Activated naive CD8-positive, alpha-beta T cell treated with anti-CD3 and anti-CD28 coated beads, Interleukin-2, amount 50 U/mL, for 16 hours (primary cell): Measurements from ENCODE around the gene RPL35A.

Experiments
- DNase-seq: peaks from one replicate; pipeline ENCODE4 v3.0.0-alpha.2; 2020; ENCODE audit warnings: low read depth, low spot score

RPL35A gene

GRCh38 chr3:197996855-197997254 lies 46.9 kb downstream of the RPL35A start:
- DNase-seq = no peak

DNA sequence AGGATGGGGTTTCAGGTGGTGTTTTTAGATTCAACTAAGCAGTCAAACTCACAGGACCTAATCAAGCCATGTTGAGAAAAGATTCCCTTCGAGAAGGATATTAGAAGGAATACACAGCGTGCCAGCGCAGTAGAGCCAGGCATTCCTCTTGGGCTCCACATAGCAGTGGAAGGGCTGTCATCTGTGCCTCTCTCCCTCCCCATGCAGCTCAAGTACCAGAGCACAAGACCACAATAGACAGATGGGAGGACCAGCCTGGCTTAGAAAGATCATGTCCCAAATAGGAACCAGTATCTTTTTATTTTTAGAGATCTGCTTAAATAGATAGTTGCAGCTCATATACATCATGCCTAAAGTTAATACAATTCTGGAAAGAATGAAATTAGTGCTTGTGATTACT lies 47.9 kb downstream of the RPL35A start:
- DNase-seq = no peak
